Glutamatergic neuron (in vitro differentiated cells): ENCODE measurements around the gene FOXA2. TPM values are rescaled to one million over a fixed set of nuclear protein-coding genes. Genes with fewer than 3 reads are reported as not detected.
A peak's percentile ranks its signal among the peaks of the same experiment; 100 is the strongest.

Experiments
- DNase-seq: peaks from one replicate; pipeline ENCODE4 v3.0.0; 2022
- H3K27ac Mint-ChIP-seq: one replicate; pipeline ENCODE4 v1.8.0; 2020; ENCODE audit warnings: mild to moderate bottlenecking, mixed read lengths, inconsistent platforms; ENCODE audit not compliant: unreplicated experiment
- H3K27me3 Mint-ChIP-seq: one replicate; pipeline ENCODE4 v1.8.0; 2020; ENCODE audit warnings: mild to moderate bottlenecking, moderate library complexity, mixed read lengths, inconsistent platforms; ENCODE audit not compliant: unreplicated experiment
- H3K36me3 Mint-ChIP-seq: one replicate; pipeline ENCODE4 v1.8.0; 2020; ENCODE audit warnings: mild to moderate bottlenecking, mixed read lengths, inconsistent platforms; ENCODE audit not compliant: unreplicated experiment
- H3K4me1 Mint-ChIP-seq: one replicate; pipeline ENCODE4 v1.8.0; 2020; ENCODE audit warnings: mild to moderate bottlenecking, low read depth, mixed read lengths, inconsistent platforms; ENCODE audit not compliant: unreplicated experiment
- H3K4me3 Mint-ChIP-seq: one replicate; pipeline ENCODE4 v1.8.0; 2020; ENCODE audit warnings: mild to moderate bottlenecking, mixed read lengths, inconsistent platforms; ENCODE audit not compliant: unreplicated experiment
- H3K9me3 Mint-ChIP-seq: one replicate; pipeline ENCODE4 v1.8.0; 2020; ENCODE audit warnings: mild to moderate bottlenecking, moderate library complexity, mixed read lengths, inconsistent platforms; ENCODE audit not compliant: unreplicated experiment
- total RNA-seq: library from RNA; stranded (reverse); fragmentation: NEBNext Ultra II Directional; extraction: Animal tissue kit (Norgen Biotek cat#: 25700); gene quantifications from one replicate; pipeline ENCODE4 v1.2.1, GENCODE V29; 2021; ENCODE audit not compliant: unreplicated experiment
- TF ChIP-seq, protein P1 (sequence below): fragments of 200-600 bp; sonication (generic); IDR thresholded peaks from one replicate; pipeline ENCODE4 v1.5.0; 2021; ENCODE audit not compliant: partially characterized antibody, unreplicated experiment

The FOXA2 gene
- total RNA-seq, 1 donor from 2014 or later: not detected

DNA sequence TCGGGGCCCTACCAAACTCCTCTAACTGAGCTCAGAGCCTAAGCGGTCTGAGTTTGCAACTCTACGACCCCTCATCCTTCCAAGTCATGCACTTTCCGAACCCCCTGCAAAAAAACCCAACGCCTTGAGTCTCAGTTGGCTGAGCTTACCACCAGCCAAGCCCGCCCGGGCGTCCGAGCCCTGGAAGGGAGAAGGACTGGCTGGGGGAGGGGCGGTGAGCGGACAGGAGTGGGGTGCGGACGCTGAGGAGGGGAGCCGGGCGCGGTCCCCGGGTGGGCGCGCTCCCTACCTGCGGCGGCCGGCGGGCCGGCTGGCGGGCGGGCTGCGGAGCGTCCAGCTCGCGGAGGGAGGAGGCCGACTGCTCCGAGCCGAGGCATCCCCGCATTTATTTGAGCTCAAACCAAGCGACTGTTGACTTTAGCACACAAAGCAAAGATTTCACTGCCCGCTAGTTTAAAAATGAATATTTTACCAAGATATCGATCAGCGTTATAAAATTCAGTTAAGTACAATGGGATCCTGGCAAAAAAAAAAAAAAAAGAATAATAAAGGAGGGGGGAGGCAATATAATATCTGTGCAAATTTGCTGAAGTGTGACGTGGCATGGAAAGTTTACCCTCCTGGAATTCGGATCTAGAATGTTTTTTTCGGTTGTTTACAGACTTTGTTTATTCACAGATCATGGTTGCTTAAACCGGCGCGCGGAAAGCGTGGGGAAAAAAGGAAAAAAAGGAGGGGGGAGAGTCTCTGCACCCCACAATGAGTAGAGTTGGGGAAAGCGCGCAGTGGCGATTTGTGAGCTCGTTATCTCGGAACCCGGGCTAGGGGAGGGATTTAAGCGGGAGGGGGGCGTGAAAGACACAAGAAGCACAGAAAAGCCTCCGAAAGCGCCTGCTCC is 5.9 kb downstream of the FOXA2 start:
- peaks cover 14% of the 10 kb centered on the region for H3K9me3 Mint-ChIP-seq
- TF ChIP-seq, protein P1, sequence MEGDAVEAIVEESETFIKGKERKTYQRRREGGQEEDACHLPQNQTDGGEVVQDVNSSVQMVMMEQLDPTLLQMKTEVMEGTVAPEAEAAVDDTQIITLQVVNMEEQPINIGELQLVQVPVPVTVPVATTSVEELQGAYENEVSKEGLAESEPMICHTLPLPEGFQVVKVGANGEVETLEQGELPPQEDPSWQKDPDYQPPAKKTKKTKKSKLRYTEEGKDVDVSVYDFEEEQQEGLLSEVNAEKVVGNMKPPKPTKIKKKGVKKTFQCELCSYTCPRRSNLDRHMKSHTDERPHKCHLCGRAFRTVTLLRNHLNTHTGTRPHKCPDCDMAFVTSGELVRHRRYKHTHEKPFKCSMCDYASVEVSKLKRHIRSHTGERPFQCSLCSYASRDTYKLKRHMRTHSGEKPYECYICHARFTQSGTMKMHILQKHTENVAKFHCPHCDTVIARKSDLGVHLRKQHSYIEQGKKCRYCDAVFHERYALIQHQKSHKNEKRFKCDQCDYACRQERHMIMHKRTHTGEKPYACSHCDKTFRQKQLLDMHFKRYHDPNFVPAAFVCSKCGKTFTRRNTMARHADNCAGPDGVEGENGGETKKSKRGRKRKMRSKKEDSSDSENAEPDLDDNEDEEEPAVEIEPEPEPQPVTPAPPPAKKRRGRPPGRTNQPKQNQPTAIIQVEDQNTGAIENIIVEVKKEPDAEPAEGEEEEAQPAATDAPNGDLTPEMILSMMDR: no peak
- peak overlapping the region; percentile 63 for H3K4me3 Mint-ChIP-seq
- DNase-seq: no peak
- H3K4me1 Mint-ChIP-seq: peaks cover 14% of the 10 kb centered on the region
- H3K36me3 Mint-ChIP-seq: peaks cover 4% of the 10 kb centered on the region
- H3K27ac Mint-ChIP-seq: no peak overlapping the region
- peaks cover 52% of the 10 kb centered on the region for H3K27me3 Mint-ChIP-seq

DNA sequence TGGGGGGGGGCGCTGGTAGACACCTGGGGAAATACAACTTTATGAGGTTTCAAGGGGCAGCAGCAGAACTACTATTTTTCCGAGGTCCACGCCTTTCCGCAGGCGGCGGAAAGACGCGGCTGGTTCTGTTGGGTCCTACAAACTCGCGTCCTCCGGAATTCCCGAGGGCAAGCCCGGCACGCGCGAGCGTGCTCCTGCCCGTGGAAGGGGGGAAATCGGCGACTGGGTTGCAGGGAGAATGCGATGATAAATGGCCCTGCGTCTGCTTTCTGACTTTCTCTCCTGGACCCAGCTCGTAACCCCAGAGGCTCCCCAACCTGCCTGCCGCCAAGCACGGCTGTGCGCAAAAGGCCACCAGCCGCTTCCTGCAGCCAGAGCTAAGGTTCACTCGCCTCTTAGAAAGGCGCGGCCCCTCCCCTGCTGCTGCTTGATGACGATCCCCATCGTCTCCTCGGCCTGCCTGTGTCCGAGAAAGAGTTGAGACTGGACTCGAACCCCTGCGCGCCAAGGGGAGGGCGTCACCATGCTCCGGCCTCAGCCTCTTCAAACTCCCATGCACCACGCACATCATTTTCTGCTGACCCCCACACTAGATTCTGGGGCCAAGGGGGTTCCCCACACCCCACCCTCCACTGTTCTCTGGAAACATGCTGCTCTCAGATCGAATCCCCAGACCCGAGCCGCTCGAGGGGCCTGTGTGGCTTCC is 6.7 kb downstream of the FOXA2 start:
- Mint-ChIP-seq H3K4me1 (peaks cover 14% of the 10 kb centered on the region), H3K9me3 (peaks cover 14% of the 10 kb centered on the region), H3K4me3 (peak overlapping the region; percentile 63), H3K27ac (no peak overlapping the region), H3K27me3 (peaks cover 56% of the 10 kb centered on the region), H3K36me3 (peaks cover 4% of the 10 kb centered on the region)
- peak; percentile 45 for DNase-seq
- TF ChIP-seq, protein P1: no peak

DNA sequence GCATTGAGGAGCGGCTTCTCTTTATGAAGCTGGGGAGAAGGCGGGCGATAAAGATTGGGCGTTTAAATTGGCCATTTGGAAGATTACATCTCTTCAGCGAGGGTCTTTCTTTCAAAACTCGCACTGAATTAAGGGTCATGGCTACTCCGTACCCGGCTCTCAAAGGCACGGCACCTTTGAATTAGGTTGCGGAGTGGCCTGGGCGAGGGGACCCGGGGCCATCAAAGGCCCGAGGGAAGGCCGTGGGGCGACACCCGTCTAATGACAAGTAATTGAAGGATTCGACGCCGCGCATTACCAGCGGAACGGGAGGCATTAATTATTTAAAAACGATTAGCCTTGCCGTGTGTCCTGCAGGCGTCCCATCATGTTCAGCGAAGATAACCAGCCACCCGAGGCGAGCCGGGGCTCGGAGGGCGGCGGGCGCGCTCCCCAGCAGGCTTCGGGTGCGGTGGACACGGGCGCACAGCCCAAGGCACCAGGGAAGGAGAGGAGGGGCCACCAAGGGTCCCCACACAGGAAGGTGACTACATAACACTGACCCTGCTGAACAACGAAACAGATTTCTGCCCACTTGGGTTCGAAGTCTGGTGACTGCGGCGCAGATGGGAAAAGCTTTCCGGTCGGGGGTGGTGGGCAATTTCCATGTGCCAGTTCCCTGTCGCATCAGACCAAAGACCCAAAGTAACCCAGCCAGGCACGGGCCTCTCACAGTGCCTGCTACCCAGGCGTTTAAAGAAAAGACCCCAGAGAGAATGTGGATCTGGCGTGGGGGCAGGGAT is 7.4 kb downstream of the FOXA2 start:
- H3K4me3 Mint-ChIP-seq: no peak overlapping the region
- peaks cover 14% of the 10 kb centered on the region for H3K4me1 Mint-ChIP-seq
- H3K36me3 Mint-ChIP-seq: peaks cover 4% of the 10 kb centered on the region
- TF ChIP-seq, protein P1: no peak
- H3K27me3 Mint-ChIP-seq: peaks cover 57% of the 10 kb centered on the region
- no peak overlapping the region for H3K27ac Mint-ChIP-seq
- peaks cover 18% of the 10 kb centered on the region for H3K9me3 Mint-ChIP-seq
- peak; percentile 45 for DNase-seq

DNA sequence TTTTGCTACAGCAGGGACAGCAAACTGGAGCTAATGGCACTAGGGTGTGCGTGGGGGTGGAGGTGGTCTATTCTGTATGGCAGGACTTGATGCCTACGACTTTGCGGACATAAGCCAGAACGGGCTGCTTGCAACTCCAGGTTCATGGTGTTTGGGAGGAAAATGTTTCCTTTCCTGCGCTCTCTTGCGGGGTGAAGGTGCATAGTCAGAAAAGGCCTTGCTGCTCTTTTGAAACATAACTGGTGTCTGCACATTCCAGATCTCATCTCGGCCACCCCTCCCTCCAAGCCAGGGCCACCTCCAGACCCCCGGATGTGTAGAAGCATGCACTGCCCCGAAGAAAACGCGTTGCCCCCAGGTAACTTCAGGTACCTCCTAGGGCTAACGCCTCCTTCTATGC is 8.1 kb downstream of the FOXA2 start:
- TF ChIP-seq, protein P1: no peak
- Mint-ChIP-seq H3K27ac (no peak overlapping the region), H3K27me3 (peaks cover 58% of the 10 kb centered on the region), H3K9me3 (peaks cover 13% of the 10 kb centered on the region), H3K36me3 (peaks cover 4% of the 10 kb centered on the region), H3K4me3 (no peak overlapping the region), H3K4me1 (peaks cover 14% of the 10 kb centered on the region)
- no peak for DNase-seq
